ENCODE data around the gene ASB15. TPM values are rescaled to one million over a fixed set of nuclear protein-coding genes. Genes with fewer than 3 reads are reported as not detected.

Gene ASB15
- total RNA-seq, 4 donors from 2014 or later: not detected

GRCh38 chr7:123599766-123600165 lies 1.9 kb upstream of the ASB15 start:
- no peak for TF ChIP-seq CTCF (IDR thresholded peaks at IDR 0.05; ENCODE audit: low read depth)

- no peak for TF ChIP-seq CTCF (IDR thresholded peaks at IDR 0.05; ENCODE audit: low read depth)
Observed at GRCh38 chr7:123600876-123601275, 745 bp upstream of the ASB15 start.

DNA sequence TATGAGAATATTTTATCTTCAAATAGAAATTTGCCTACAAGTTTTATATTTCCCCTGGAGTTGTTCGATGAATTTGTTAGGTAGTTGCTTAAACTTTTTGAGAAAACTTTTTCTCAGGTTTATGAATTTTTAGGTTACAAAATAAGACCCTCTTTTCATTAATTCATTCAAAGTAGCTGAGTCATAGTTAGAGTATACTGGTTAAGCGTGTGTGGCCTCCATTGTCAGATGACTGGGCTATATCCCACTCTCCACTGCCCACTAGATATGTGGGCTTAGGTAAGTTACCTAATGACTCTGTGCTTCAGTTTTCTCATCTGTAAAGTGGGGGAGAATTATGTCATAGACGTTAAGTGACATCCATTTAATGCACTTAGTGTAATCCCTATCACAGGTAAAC lies 1.0 kb downstream of the ASB15 start:
- no peak for TF ChIP-seq CTCF (IDR thresholded peaks at IDR 0.05; ENCODE audit: low read depth)

- TF ChIP-seq CTCF (IDR thresholded peaks at IDR 0.05; ENCODE audit: low read depth): no peak
Observed at GRCh38 chr7:123604739-123605138, 3.1 kb downstream of the ASB15 start.

DNA sequence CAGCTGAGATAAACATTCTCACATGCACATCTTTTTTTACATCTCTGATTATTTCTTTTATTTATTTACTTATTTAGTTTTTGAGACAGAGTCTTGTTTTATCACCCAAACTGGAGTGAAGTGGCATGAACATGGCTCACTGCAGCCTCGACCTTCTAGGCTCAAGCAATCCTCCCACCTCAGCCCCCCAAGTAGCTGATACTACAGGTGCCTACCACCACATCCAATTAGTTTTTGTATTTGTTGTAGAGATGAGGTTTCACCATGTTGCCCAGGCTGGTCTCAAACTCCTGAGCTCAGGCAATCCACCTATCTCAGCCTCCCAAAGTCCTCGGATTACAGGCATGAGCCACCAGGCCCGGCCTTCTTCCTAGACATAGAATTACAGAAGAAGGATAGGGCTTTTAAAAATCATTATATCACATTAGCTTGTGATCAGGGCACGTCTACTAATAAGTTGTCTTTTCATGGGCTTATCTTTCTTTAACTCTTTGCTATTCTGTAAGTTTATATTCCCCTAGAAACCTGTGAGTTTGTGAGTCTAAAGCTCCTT lies 5.9 kb downstream of the ASB15 start:
- no peak for TF ChIP-seq CTCF (IDR thresholded peaks at IDR 0.05; ENCODE audit: low read depth)

DNA sequence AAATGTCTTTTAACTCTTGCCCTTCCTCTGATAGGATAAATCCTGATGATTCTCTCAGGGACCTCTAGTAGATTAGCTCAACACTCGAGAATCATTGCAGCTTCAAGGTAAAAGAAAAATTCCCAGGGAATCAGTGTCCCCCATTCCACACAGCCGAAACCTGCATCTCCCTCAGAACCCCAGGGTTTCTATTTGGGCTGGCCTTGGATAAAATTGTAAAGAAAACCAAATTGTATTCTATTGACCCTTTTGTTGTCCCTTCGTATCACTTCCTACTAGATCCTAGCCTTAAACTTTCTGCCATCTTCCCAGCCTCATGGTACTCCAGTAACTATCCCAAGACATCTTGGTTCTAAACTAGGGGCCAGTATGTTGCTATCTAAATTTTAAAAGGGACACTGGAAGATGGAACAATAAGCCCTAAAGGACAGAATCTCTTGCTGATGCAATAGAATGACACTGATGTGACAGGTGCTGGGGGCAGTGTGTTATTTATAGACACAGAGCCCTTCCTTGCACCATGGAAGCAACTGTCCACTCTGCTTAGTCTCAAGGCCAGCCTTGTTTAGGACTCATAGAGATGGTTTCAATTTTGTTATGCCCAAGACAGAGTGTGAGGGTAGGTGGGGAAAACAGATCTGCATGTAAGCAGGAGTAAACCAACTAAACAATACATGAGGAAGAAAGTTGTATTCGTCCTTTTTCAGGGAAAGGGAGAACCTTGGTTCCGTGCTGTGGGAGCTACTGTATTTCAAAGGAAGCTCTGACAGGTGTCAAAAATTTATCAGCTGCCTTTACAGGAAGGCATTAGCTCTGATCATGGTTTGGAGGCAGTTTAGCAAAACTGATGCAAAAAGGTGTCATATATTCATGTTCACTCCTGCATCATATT lies 7.6 kb downstream of the ASB15 start:
- TF ChIP-seq CTCF (IDR thresholded peaks at IDR 0.05; ENCODE audit: low read depth): no peak

- TF ChIP-seq CTCF (IDR thresholded peaks at IDR 0.05; ENCODE audit: low read depth): no peak
Observed at GRCh38 chr7:123609883-123610239, 8.2 kb downstream of the ASB15 start.
